NCI-H748 treated with DMSO at 0.1 percent for 48 hours (cell line): ENCODE measurements around the gene GH2.
A peak's percentile ranks its signal among the peaks of the same experiment; 100 is the strongest.
"Not testable (repeated sequence)": the region's sequence is repeated elsewhere in the genome, so short reads cannot be mapped to it uniquely, and the experiment has no call there.

Source experiments
- DNase-seq: peaks from one replicate; lab custom pipeline; 2025; lab: John Stamatoyannopoulos, UW

Gene GH2

GRCh38 chr17:63881935-63882601, at the start of gene GH2:
GH2 (minus strand) TSS chr17:63881944; CDS start chr17:63881801, 143 bp downstream.
- no peak for DNase-seq

- DNase-seq = no peak
Observed at GRCh38 chr17:63930951-63931575, 49.3 kb upstream of the GH2 start.

GRCh38 chr17:63929860-63930766, 48.4 kb upstream of the GH2 start:
- DNase-seq = no peak

GRCh38 chr17:63928966-63929695, 47.4 kb upstream of the GH2 start:
- DNase-seq = no peak

DNA sequence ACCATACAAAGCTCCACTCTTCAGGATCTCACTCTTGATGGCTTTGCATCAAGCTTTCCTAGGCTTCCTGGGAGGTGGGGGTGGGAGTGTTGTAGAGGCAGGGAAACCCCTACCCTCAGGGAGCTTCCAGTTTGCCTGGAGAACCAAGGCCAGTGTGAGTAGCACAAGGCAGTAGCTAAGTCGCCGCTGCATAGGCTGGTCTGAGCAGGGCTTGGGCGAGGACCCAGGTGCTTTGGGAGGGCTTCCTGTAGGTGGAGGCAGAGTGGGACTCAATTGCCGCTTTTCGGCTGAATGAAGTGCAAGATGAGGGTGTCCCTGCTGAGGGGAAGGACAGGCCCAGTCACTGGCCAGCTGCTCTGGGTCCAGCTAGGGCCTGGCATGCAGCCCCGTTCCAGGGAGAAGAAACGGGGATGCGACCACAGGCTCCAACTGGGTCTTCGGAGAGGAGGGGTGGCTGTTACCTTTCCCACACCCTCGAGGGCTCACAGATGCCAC, 46.5 kb upstream of the GH2 start:
- DNase-seq = no peak

DNA sequence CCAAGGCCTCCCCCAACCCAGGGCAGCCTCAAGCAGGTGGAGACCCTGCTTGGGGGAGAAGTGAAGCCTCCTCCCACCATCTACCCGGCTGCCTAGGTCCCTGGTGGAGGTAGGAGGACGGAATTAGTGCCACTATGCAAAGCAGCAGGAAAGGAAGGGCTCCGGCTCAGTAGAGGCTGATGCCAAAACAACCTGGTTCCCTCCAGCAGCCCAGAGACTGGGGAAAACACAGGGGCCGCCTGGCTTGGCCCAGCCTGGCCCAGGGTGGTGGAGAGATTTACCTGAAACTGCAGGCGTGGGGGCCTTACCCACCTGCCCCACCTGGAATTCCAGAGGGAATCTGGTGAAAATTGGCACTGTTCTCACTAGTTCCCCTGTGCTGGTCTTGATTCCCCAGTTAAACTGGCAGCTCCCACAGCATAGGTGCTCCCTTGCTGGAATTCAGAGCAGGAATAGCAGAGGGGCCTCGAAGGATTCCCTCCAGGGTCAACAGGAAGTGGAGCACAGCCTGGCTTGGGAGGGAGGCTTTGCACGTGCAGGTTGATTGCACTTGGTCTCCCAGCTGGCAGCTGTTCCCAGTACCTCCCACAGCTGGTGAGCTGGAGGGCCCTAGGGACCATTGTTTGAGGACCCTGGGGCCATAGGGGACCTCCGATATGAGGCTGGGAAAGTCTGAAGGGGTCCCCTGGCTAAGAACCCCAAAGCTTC, 45.9 kb upstream of the GH2 start:
- DNase-seq = no peak

- no peak for DNase-seq
Observed at GRCh38 chr17:63926164-63926563, 44.4 kb upstream of the GH2 start.

- no peak for DNase-seq
Observed at GRCh38 chr17:63925615-63926014, 43.9 kb upstream of the GH2 start.

GRCh38 chr17:63922402-63922801, 40.7 kb upstream of the GH2 start:
- not testable (repeated sequence) for DNase-seq

DNA sequence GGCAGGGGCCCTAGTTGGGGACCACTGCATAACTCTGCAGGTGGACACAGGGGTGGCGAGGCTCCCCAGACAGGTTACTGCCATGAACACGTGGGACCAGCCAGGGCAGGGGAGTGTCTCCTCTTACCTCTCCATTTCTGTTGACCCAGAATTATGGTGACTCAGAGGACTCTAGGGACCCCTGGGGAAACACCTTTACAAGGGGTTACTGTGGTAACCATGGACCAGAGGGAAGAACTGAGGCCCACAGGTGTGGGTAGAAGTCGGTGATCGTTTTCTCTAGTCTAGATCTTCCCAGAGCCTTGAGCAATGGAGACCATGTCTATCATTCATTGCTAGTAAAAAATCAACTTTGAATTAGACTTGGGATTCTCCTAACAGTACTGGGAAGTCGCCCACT, 39.0 kb upstream of the GH2 start:
- not testable (repeated sequence) for DNase-seq

GRCh38 chr17:63920050-63920449, 38.3 kb upstream of the GH2 start:
- DNase-seq = not testable (repeated sequence)

DNA sequence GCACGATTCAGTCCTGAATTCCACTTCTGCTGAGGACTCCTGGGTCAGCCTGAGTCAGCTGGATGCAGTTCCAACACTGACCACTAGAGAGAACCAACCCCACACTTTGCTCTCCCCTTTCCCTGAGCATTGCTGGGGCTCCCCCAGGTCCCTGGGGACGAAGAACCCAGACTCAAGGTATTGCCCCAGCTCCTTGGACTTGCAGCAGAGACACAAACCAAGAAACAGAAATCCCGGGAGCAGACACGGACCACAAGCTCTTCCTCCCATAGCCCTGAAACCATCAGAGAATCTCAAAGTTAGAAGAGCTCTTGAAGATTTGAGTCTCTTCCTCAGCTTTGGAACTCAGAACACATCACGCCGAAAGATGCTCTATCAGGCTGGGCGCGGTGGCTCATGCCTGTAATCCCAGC, 37.6 kb upstream of the GH2 start:
- peak; percentile 17 for DNase-seq

DNA sequence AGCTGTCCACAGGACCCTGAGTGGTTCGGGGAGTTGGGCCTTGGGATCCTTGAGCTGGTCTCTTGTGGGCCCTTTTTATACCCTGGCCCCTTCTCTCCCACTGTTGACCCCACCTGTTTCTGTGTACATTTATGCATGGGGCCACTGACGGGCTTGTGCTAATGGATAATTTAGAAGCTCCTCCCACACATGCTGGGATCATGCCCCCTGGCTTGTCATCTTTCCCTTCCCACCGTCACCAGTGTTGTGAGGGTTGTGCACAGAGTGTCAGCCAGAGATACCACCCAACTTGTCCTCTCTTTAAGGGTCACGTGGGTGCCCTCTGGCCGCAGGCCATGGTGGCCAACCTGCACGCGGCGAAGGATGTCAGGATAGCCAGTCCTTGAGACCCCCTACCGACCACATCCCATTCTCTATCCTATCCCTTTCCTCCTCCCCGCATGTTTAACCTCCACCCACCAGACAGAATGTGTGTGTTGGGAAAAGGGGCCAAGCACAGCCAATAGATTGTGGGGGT, 37.1 kb upstream of the GH2 start, which contains the start of gene GH1:
Gene GH1, minus strand, starts transcription at position 51 of the 517 bp plus-strand sequence. CDS start 63 bp downstream, outside the sequence.
- DNase-seq = not testable (repeated sequence)

GRCh38 chr17:63918305-63918704, 36.6 kb upstream of the GH2 start:
- DNase-seq = no peak

DNA sequence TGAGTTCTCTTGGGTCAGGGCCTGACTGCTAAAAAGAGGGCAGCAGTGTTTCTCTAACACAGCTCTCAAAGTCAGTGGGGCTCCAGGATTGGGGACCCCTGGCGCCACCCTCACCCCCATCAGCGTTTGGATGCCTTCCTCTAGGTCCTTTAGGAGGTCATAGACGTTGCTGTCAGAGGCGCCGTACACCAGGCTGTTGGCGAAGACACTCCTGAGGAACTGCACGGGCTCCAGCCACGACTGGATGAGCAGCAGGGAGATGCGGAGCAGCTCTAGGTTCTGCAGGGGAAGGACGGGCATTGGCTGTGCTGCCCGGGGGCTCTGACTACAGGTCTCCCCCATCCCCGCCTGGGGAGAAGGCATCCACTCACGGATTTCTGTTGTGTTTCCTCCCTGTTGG, 35.9 kb upstream of the GH2 start:
- no peak for DNase-seq

DNA sequence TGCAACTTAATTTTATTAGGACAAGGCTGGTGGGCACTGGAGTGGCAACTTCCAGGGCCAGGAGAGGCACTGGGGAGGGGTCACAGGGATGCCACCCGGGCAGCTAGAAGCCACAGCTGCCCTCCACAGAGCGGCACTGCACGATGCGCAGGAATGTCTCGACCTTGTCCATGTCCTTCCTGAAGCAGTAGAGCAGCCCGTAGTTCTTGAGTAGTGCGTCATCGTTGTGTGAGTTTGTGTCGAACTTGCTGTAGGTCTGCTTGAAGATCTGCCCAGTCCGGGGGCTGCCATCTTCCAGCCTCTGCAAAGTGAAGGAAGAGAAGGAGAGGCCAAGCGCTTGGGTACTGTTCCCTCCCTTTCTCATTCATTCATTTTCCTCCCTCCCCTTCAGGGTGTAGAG, 35.5 kb upstream of the GH2 start:
- not testable (repeated sequence) for DNase-seq

DNA sequence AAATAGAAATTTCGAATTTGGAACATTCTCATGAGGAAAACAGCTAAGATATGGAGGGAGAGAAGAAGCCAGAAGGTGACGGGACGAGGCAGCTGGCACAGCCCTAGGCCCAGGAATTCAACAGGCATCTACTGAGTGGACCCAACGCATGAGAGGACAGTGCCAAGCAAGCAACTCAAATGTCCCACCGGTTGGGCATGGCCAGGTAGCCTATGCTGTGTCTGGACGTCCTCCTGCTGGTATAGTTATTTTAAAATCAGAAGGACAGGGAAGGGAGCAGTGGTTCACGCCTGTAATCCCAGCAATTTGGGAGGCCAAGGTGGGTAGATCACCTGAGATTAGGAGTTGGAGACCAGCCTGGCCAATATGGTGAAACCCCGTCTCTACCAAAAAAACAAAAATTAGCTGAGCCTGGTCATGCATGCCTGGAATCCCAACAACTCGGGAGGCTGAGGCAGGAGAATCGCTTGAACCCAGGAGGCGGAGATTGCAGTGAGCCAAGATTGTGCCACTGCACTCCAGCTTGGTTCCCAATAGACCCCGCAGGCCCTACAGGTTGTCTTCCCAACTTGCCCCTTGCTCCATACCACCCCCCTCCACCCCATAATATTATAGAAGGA, 34.9 kb upstream of the GH2 start:
- DNase-seq = no peak

DNA sequence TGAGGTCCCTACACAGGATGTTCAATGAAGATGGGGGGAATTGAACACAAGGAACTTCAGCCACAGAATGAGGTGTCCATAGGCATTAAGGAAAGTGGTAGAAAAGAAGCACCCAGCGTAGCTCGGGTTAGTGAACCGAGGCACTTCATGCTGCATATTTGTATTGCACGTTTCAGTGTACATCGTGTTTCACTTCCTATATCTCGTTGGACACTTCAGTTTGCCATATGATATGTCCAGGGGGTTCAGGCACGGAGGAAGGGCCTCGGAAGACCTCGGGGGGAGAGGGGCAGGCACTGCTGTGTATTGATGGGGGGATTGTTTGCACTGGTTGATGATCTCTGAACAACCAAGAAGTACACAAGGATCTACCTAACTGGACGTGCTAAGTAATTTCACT, 34.0 kb upstream of the GH2 start:
- not testable (repeated sequence) for DNase-seq

DNA sequence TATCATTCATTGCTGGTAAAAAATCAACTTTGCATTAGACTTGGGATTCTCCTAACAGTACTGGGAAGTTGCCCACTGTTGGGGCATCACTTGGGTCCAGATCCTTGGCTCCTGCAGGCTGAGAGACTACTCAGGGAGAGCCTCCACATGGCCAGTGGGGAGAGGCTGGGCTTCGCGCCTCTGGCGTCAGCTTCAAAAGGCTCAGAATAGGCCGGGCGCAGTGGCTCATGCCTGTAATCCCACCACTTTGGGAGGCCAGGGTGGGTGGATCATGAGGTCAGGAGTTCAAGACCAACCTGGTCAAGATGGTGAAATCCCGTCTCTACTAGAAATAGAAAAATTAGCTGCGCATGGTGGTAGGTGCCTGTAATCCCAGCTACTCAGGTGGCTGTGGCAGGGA, 32.7 kb upstream of the GH2 start:
- DNase-seq = no peak

- DNase-seq = peak; percentile 17
Observed at GRCh38 chr17:63911657-63912100, 29.9 kb upstream of the GH2 start.
